Measurements from ENCODE around the gene SMYD3.
"Not testable (repeated sequence)": the region's sequence is repeated elsewhere in the genome, so short reads cannot be mapped to it uniquely, and the experiment has no call there.

Gene SMYD3

DNA sequence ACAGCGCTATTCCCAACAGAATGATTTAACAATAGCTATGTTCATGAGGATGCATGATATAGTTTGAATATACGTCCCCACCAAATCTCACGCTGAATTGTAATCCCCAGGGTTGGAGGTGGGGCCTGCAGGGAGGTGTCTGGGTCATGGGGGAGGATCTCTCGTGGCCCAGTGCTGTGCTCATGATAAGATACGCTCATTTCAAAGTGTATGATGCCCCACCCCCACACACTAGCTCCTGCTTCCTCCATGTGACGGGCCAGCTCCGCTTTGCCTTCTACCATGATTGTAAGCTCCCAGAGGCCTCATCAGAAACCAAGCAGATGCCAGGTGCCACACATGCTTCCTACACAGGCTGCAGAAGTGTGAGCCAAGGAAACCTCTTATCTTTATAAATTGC lies 93.6 kb downstream of the SMYD3 start:
- no peak for DNase-seq

DNA sequence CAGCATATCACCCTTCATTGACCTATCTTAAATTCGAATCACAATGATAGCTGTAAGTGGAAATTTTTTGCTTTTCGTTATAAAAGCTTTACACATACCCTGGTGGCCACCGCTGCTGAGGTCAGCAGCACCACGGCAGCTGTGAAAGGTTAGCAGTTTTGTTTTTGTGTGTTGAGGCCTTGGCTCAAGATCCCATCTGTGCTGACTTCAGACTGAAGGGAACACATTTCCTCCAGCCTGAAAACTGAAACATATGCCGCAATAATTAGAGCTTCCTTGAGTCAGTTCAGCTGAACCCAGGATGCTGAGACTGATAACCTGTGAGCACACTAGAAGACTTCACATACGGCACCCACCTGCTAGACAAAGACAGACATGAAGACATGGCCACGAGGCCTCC lies 103.0 kb downstream of the SMYD3 start:
- DNase-seq, result no peak

DNA sequence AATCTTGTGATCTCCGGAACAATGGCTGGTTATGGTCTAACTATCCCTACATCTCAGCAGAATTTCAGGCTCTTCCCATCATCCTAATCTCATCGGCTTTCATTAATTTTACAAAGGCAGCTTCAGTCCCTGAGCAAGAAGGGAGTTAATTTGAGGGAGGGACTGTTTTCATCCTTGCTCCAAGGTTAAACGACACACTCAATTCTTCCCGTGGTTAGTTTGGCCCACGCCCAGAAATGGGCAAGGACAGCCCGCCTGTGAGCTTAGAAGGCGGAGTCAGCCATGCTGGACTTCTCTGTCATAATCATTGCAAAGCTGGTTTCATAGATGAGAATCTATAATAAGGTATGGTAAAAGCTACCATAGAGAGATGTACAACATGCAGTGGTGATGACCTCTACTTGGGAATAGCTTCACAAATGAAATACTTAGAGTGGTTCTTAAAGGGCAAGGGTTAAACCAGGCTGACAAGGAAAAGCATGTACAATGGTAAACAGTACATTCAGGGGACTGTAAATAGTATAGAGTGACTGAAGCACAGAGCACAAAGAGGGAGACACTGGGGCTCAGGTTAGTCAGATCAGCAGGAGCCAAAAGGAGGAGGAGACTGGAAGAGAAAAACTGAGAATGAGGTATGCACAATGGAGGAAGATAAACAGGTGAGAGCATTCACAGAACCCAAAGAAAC lies 108.8 kb downstream of the SMYD3 start:
- no peak for DNase-seq

DNA sequence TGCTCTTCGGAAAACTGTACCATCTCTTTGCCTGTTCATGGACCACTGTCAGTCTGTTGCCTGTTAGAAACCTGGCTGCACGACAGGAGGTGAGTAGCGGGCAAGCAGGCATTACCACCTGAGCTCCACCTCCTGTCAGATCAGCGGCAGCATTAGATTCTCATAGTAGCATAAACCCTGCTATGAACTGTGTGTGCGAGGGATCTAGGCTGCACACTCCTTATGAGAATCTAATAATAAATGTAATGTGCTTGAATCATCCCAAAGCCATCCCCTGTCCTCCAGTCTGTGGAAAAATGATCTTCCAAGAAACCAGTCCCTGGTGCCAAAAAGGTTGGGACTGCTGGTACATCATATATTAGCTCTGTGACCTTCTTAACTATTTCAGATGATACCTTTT lies 110.0 kb downstream of the SMYD3 start:
- no peak for DNase-seq

DNA sequence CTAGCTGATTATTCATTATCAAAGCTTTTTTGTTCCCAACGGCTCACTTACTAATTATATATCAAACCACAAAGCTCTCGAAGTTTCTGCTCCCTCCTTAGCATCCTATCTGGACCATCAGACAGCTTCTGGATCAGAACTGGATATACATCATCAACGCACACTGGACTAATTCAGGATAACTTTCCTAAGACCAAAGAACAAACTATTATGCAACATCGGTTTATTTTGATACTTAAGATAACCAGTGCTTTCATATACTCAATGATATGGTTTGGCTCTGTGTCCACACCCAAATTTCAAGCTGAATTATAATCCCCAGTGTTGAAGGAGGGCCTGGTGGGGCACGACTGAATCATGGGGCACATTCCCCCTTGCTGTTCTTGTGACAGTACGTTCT lies 110.8 kb downstream of the SMYD3 start:
- no peak for DNase-seq

DNA sequence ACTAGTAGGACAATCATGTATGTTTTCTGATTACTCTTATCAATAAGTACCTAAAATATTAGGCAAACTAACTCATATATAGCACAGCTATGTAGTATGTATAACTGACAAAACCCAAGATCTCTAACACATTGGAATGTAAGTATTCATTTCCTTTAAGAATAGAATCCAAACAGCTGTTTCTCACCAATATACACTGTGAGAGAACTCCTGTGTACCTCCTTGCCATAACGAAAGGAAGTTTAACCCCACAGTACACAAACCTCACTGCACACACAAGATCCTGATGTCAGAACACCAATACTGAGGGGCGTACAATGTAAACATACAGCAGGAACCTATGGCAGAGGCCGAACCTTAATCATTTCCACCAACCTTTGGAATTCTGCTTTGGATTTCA lies 113.0 kb downstream of the SMYD3 start:
- no peak for DNase-seq

DNA sequence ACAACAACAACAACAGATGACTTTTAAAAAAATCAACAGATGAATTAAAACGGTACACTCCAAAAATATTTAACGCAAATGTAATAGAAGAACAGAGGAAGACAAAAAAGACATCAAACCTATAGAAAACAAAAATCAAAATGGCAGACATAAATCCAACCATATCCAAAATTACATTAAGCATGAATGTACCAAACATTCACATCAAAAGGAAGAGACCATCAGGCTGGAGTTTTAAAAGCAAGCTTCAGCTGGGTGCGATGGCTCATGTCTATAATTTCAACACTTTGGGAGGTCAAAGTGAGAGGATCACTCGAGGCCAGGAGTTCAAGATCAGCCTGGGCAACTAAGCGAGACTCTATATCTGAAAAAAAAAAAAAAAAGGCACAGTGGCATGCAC lies 116.2 kb downstream of the SMYD3 start:
- DNase-seq, result no peak

DNA sequence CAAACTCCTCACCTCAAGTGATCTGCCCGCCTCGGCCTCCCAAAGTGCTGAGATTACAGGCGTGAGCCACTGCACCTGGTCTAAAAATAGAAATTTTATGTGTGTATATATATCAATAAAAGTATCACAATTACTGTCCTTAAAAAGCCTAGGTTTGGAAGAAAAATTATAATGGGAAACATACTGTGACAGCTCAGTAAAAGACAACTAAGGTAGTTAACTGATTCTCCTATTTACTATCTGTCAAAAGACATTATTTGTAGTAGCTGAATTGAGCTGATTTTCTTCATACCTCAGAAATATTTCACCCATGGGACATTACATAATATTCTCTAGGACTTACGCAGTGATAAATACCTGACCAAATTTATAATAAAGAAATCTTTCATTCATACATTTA lies 122.5 kb downstream of the SMYD3 start:
- DNase-seq, result no peak

DNA sequence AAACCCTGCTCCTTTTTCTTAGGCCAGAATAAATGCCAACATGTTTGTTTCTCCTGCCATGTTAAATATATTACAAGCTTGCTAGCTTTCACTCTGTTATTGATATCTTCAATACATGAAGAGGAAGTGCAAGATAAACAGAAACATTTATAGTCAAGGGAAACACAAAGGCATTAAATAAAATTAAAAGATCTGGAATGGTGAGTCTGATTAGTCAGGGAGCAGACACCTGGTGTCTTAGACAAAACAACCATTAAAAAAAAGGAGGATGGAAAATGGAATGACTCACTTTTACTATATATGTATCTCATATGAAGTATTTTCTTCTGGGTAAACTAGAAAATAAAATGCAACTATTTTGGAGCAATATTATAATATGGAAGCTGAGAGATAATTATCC lies 123.3 kb downstream of the SMYD3 start:
- DNase-seq, result no peak

DNA sequence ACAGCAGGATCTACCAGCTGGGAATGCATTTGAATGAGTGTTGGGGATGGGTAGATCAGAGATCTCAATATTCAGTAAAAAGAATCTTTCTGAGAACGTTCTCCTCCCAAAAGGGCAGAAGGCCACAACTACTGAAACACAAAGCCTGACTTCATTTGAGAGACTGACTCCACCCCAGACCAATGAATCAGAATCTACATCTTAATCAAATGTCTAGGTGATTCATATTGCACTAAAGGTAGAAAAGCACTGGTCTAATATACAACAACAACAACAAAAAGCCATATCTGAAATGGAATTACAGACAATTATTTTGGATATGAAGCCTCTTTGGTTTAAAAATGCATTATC lies 123.9 kb downstream of the SMYD3 start:
- DNase-seq, result no peak

DNA sequence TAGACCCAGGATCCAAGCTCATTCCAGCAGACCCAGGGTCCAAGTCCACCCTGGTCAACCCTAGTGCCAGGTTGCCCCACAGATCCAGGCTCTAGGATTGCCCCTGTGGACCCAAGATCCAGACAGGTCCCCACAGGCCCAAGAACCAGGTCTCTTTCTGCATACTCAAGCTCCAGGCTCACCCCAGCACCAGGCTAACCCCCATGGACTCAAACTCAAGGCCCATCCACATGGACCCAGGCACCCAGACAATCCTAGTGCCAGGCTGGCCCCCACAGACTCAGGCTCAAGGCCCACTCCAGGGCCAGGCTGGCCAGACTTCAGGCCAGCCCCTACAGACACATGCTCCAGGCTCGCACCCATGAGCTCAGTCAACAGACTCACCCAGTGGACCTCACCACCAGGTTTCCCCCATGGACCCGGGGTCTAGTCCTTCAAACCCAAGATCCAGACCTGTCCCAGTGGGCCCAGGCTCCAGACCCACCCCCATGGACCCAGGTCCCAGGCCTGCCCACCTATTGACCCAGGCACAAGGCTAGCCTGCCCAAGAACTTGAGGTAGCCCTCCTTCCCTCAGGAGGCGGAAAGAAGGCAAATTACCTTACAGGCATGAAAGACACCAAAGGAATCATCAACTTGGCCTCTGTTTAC lies 124.4 kb downstream of the SMYD3 start:
- no peak for DNase-seq

DNA sequence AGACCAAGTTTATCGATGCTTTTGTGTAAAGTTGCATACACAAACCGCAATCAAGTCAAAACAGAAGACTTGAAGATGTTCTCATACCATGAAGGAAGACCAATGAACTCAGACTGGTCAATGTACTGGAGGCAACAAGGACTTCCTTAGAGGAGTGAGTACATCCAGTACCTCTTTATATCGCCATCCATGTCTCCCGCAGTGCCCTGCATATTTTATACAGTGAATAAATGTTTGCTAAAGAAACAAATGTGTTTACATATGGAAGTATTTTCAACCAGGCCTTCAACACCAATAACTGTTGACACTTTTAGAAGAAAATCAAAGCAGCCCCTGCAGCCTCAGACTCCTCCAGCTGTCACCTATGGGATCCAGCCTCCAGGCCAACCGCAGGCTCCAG lies 125.6 kb downstream of the SMYD3 start:
- no peak for DNase-seq

DNA sequence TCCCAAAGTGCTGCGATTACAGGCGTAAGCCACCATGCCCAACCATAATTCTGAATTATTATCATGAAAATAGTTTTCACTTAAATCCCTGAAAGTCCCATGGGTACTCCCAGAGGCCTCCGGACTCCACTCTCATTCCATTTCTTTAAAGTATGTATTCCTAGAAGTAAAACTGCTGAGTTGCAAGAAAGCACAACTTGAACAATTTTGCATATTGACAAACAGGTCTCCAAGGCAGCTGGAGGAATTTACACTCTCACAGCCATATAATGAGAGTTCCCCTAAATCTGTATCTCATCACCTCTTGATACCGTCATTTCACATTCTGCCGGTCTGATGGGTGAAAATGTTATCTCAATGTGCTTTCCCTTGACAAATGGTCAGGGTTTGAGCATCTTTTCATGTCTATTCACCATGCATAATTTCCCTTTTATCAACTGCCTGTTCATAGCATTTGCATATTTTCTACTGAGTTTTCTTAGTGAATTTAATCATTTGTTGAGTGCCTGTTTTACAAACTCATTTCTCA lies 129.4 kb downstream of the SMYD3 start:
- DNase-seq, result no peak

DNA sequence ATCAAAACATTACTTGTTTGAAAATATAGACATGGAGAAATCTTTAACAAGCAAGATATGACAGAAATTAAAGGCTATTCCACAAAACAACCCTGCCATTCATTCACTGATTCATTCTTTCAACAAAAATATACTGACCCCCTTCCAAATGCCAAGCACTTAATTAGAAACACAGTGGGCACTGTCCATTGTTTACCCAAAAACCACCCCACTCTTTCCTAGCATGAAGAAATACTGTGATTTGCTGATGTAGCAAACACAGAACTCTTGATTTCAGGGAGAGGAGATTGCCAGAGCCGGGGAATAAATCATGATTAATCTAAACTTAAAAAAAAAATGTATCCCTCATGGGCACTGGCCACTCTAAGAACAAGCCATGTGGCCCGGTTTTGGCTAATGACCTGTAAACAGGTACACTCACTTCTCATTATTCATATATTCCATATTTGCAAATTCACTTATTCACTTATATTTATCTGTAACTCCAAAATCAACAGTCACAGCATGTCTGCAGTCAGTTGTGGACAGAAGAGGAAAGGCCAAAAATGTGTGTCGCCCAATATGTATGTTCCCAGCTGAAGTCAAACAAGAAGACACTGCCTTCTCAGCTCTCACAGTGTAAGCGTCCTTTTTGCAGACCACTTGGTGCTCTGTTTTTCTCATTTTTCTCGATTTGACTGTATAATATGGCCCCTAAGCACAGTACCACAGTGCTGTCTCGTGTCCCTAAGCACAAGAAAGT lies 133.1 kb downstream of the SMYD3 start:
- no peak for DNase-seq

DNA sequence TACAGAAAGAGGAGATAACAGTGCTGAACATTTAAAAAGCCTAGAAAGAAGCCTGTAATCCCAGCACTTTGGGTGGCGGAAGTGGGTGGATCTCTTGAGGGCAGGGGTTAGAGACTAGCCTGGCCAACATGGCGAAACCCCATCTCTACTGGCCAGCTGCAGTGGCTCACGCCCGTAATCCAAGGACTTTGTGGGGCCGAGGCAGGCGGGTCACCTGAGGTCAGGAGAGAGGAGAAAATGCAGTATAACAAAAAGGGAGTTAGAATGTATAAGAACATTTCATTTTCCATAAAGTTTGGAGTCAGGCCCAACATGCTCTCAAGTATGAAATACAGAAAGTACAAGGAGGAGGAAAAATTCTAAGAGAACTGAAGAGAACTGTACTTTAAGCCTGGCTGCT lies 134.5 kb downstream of the SMYD3 start:
- no peak for DNase-seq

DNA sequence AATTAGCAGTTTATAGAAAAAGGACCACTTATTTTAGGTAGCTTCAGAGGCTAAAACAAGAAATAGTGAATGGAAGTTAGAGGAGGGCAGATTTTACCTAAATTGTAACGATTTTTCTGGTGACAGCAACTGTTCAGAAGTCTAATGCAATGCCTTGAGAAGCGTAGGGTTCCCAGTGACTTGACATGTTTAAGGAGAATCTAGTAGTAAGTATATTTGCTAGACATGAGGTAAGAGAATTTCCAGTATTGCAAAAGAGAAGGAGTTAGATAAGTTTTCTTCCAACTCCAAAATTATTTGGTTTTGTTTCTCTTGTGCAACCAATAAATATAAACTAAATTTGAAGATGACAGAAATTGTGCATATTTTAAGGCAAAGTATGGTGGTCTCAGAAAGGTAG lies 140.0 kb downstream of the SMYD3 start:
- no peak for DNase-seq

DNA sequence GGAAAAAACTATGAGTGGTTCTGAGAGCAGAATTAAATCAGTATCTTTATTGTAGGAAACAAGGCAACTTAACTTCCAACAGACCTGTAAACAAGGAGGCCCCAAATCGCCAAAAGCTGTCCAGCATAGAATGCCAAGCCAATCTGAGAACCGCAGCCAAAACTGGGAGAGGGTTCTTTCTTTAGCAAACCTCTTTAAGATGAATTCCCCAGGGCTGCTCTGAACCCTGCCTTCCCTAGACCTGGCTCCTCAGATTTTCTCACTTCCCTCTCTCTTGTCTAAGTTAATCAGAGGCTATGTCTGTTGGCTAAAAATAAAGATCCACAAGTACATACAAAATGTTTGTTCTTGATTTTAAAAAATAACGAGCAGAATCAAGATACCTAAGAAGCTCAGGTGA lies 141.4 kb downstream of the SMYD3 start:
- no peak for DNase-seq

DNA sequence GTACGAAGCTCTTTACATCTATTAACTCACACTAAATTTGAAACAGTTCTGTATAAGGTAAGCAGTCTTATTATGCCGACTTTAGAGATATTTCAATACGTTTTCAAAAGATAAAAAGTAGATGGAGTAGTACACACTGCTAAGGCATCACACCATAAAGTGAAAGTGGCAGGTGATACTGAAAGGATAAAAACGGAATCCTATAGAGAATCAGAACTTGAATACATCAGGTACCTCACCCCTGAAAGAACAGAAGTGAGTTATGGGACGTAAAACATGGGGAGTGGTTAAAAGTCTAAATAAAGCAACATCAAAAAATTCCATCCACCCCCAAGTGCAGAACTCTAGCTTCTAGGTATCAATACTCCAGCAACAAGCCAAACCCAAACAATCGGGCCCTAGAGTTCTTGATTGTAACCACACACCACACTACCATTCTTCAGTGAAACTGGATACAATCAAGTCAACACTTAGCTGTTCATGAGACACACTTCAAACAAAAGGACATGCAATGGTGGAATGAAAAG lies 142.6 kb downstream of the SMYD3 start:
- no peak for DNase-seq

DNA sequence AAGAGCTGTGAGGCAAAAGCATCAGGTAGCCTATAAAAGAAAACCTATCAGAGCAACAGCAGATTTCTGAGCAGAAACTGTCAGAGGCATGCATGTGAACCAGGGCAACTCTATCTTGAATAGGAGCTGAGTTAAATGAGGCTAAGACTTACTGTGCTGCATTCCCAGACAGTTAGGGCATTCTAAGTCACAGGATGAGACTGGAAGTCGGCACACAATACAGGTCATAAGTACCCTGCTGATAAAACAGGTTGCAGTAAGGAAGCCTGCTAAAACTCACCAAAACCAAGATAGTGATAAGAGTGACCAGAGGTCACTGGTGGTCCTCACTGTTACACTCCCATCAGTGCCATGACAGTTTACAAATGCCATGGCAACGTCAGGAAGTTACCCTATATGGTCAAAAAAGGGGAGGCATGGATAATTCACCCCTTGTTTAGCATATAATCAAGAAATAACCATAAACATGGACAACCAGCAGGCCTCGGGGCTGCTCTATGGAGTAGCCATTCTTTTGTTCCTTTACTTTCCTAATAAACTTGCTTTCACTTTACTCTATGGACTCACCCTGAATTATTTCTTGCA lies 150.0 kb downstream of the SMYD3 start:
- not testable (repeated sequence) for DNase-seq

DNA sequence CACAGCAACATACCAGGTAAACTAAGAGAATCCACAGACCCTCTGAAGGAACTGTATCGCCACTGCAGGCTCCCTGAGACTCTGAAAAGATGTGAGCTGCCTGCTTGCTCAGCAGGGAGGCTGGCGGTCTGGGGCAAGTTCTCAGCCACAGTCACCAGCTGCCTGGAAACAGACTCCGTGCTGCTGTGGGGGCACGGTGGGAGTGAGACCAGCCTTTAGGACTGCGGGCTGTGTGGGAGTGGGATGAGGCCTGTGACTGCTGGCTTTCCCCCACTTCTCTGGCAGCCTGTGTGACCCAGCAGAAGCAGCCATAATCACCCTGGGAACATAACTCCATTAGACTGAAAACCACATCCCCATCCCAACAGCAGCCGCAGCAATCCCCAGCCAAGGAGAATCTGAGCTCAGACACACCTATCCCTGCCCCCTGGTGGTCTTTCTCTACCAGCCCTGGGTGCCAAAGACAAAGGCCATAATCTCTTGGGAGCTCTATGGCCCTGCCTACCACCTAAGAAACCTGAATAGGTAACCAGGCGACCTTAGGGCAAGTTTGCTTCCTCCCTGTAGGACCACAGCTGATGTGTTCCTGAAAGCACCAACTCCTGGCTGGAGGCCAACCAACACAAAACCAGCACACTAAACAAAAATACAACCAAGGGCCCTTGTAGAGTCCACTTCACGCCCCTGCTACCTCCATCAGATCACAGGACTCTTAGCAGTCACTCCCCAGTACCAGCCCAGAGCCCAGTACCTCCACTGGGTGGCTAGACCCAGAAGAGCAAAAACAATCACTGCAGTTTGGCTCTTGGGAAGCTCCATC lies 151.5 kb downstream of the SMYD3 start:
- DNase-seq, result no peak

DNA sequence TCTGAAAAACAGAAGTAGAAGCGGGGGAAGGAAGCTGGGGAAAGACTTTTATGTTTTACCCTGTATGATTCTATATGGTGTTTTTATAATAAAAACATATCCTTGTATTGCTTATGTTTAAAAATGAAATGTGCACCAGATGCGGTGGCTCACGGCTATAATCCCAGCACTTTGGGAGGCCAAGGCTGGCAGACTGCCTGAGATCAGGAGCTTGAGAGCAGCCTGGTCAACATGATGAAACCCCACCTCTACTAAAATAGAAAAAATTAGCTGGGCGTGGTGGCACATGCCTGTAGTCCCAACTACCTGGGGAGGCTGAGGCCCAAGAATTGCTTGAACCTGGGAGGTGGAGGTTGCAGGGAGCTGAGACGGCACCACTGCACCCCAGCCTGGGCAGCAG lies 155.4 kb downstream of the SMYD3 start:
- DNase-seq, result no peak

DNA sequence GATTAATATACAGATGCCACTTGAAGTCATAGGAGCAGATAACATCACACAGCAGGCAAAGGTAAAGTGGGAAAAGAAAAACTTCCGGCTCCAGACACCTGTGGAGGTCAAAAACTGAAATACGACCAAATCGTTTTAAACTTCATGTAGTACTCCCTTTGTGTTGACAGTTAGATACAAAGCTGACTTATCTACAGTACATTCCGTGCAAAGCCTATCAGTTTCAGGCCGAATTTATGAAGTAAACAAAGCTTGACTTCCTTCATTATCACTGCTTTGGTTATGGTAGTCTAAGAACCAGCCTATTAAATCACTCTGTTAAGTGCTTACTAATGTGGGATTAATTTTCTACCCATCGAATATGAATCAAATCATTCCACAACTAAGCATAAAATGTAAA lies 156.3 kb downstream of the SMYD3 start:
- no peak for DNase-seq

DNA sequence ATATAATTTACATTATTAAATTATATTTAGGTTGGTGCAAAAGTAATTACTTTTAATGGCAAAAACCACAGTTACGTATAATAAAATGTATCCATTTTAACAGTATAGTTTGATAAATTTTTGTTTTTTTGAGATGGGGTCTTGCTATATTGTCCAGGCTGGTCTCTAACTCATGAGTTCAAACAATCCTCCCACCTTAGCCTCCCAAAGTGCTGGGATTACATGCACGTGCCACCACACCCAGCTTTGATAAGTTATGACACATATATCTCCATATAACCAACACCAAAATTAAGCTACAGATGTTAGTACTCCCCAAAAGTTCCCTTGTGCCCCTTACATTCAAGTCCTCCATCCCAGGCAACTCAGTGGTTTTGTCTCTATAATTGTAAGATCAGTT lies 163.1 kb downstream of the SMYD3 start:
- DNase-seq, result no peak

Measured in NCI-H1694 treated with DMSO at 0.1 percent for 48 hours (cell line).